Stomach (tissue), 9 donors: Measurements from ENCODE around the gene COX14. TPM values are rescaled to one million over a fixed set of nuclear protein-coding genes. Genes with fewer than 3 reads are reported as not detected.
A peak's percentile ranks its signal among the peaks of the same experiment; 100 is the strongest.

Experiments used
- DNase-seq, 2 donors: peaks; one replicate each; pipeline versions ENCODE4 v3.0.0 to v3.0.0-alpha.2; 2013 to 2019
- H3K27ac ChIP-seq, 5 donors: fragments of 200-600 bp in 4 of 5; sonication (generic) in 4 of 5; one replicate each; pipeline ENCODE4 v1.5.1; 2013 to 2019; ENCODE audit warnings: mild to moderate bottlenecking in 1 of 5, moderate library complexity in 1 of 5
- H3K27me3 ChIP-seq, 3 donors: fragments of 200-600 bp; sonication (generic); one replicate each; pipeline ENCODE4 v1.5.1; 2017 to 2019; ENCODE audit warnings: mixed run types in 1 of 3
- H3K36me3 ChIP-seq, 4 donors: fragments of 200-600 bp; sonication (generic); 1 replicate in 3 of 4; 2 replicates in 1 of 4; pipeline ENCODE4 v1.5.1; 2016 to 2019
- H3K4me1 ChIP-seq, 4 donors: fragments of 200-600 bp; sonication (generic); one replicate each; pipeline ENCODE4 v1.5.1; 2016 to 2019
- H3K4me3 ChIP-seq, 4 donors: fragments of 200-600 bp; sonication (generic) in 3 of 4; one replicate each; pipeline ENCODE4 v1.5.1; 2016 to 2019; ENCODE audit warnings: mild to moderate bottlenecking in 1 of 4
- H3K9me3 ChIP-seq, 4 donors: fragments of 200-600 bp; sonication (generic); one replicate each; pipeline ENCODE4 v1.5.1; 2016 to 2019
- CTCF ChIP-seq, 7 experiments: fragments of 450-650 bp in 4 of 7; fragments of 200-600 bp in 3 of 7; sonication (generic) in 3 of 7; IDR thresholded peaks; one replicate each; pipeline ENCODE4 v1.5.1; 2016 to 2019; ENCODE audit warnings: antibody characterized with exemption in 7 of 7, control low read depth in 2 of 7, mild to moderate bottlenecking in 1 of 7
- EP300 ChIP-seq: sonication (generic); formaldehyde crosslinking; IDR thresholded peaks from one replicate; pipeline ENCODE4 v1.6.1; 2017; ENCODE audit warnings: antibody characterized with exemption
- POLR2A ChIP-seq, 4 donors: fragments of 450-650 bp; IDR thresholded peaks; one replicate each; pipeline ENCODE4 v1.6.1; 2016; ENCODE audit warnings: antibody characterized with exemption in 4 of 4, control low read depth in 2 of 4, mild to moderate bottlenecking in 1 of 4, moderate library complexity in 1 of 4
- POLR2AphosphoS5 ChIP-seq, 3 donors: sonication (generic); formaldehyde crosslinking; IDR thresholded peaks; one replicate each; pipeline ENCODE4 v1.6.1; 2016; ENCODE audit warnings: antibody characterized with exemption in 3 of 3
- whole genome bisulfite sequencing, 5 donors: extraction: QIAGEN DNeasy Blood & Tissue Kit in 3 of 5; methylation state at CpG; one replicate each; pipeline versions ENCODE4 v1.1.5 to v1.1.7; 2013 to 2018; 5-methylcytosine and 5-hydroxymethylcytosine counted together
- intact Hi-C: fragments of 100-400 bp; cut with DNase I; formaldehyde crosslinking; loops from one replicate; pipeline ENCODE4 v1.15.1; 2023; ENCODE audit warnings: low total_unique reads
- polyA plus RNA-seq, 3 donors: library from polyadenylated mRNA; stranded (reverse); fragments of 200-250 nt; gene quantifications; one replicate each; pipeline ENCODE4 v1.2.3, GENCODE V29; 2013
- total RNA-seq, 5 donors: library from RNA; depleted of rRNA; stranded (reverse); fragments of >200 nt; gene quantifications; one replicate each; pipeline versions ENCODE4 v1.1.0 to v1.2.3, GENCODE V29; 2014 to 2016
- donor health status: healthy with polysubstance abuse.
- donor health status: Bipolar disorder and iron deficiency.
- donor health status: healthy.

The COX14 gene
- total and polyA plus RNA-seq, 8 donors, result 9.8 to 153 (median 77.3) TPM

- TF ChIP-seq EP300 (no peak), POLR2AphosphoS5 (IDR thresholded peaks at IDR 0.05) (peak in 1 of 3 donors; percentile 4)
- WGBS, 5 donors, result 49 to 71% (median 65%) methylated on average over 5 of the region's 5 CpGs
- H3K36me3 ChIP-seq, result no peaks in the 10 kb centered on the region
- H3K4me1 ChIP-seq, result peaks cover 0 to 10% (median 9%) of the 10 kb centered on the region in 4 donors
- intact Hi-C loops, result no loop called here
- H3K9me3 ChIP-seq, result no peaks in the 10 kb centered on the region
- peak in 1 of 2 donors; percentile 47 for DNase-seq
- H3K27me3 ChIP-seq, result no peaks in the 10 kb centered on the region
- H3K4me3 ChIP-seq, result no peak overlapping the region
- H3K27ac ChIP-seq, result peak overlapping the region in 3 of 5 donors; percentile 8 to 48 (median 31)
These were observed 45.6 kb upstream of the COX14 start for GRCh38 chr12:50066402-50066801.

GRCh38 chr12:50069069-50069468 lies 43.0 kb upstream of the COX14 start:
- intact Hi-C loops, result no loop called here
- WGBS, 5 donors, result 92 to 96% (median 94%) methylated on average over 5 of the region's 5 CpGs

GRCh38 chr12:50069539-50069938 lies 42.5 kb upstream of the COX14 start:
- Histone ChIP-seq H3K36me3 (no peaks in the 10 kb centered on the region), H3K9me3 (no peaks in the 10 kb centered on the region), H3K4me3 (no peak overlapping the region), H3K27ac (no peak overlapping the region), H3K27me3 (no peaks in the 10 kb centered on the region), H3K4me1 (peaks cover 0 to 10% (median 9%) of the 10 kb centered on the region in 4 donors)
- no peak for DNase-seq
- intact Hi-C loops, result no loop called here
- TF ChIP-seq POLR2AphosphoS5 (IDR thresholded peaks at IDR 0.05) (no peak), CTCF (IDR thresholded peaks at IDR 0.05) (no peak), EP300 (no peak), POLR2A (IDR thresholded peaks at IDR 0.05) (no peak)
- 88 to 99% (median 97%) methylated on average over 3 of the region's 3 CpGs for WGBS, 5 donors

More at GRCh38 chr12:50069069-50069468, 43.0 kb upstream of the COX14 start:
- no peaks in the 10 kb centered on the region for H3K27me3 ChIP-seq
- H3K27ac ChIP-seq, result no peak overlapping the region
- peaks cover 0 to 10% (median 9%) of the 10 kb centered on the region in 4 donors for H3K4me1 ChIP-seq
- DNase-seq, result no peak
- TF ChIP-seq POLR2A (IDR thresholded peaks at IDR 0.05) (no peak), EP300 (no peak), POLR2AphosphoS5 (IDR thresholded peaks at IDR 0.05) (no peak), CTCF (IDR thresholded peaks at IDR 0.05) (no peak)
- no peaks in the 10 kb centered on the region for H3K36me3 ChIP-seq
- no peaks in the 10 kb centered on the region for H3K9me3 ChIP-seq
- H3K4me3 ChIP-seq, result no peak overlapping the region

- Histone ChIP-seq H3K27me3 (no peaks in the 10 kb centered on the region), H3K36me3 (no peaks in the 10 kb centered on the region), H3K4me1 (peaks cover 0 to 15% (median 15%) of the 10 kb centered on the region in 4 donors), H3K9me3 (no peaks in the 10 kb centered on the region), H3K4me3 (no peak overlapping the region), H3K27ac (no peak overlapping the region)
- peak; percentile 83 to 95 for DNase-seq
- TF ChIP-seq POLR2A (IDR thresholded peaks at IDR 0.05) (no peak), POLR2AphosphoS5 (IDR thresholded peaks at IDR 0.05) (peak in 1 of 3 donors; percentile 56), CTCF (IDR thresholded peaks at IDR 0.05) (peak in 5 of 7 experiments; percentile 87 to 95 (median 90)), EP300 (no peak)
- WGBS, 5 donors, result 24 to 41% (median 34%) methylated on average over 7 to 9 of the region's 9 CpGs
- intact Hi-C loops, result loop anchor here (5.0 to 10.0 kb wide), 2 partner anchors 103 to 104 kb away; no protein-coding TSS in a partner anchor
These were observed 41.5 kb upstream of the COX14 start for GRCh38 chr12:50070314-50071060.
